Measurements from ENCODE around the gene LIPC. TPM values are rescaled to one million over a fixed set of nuclear protein-coding genes. Genes with fewer than 3 reads are reported as not detected.

Gene LIPC
- total and polyA plus RNA-seq, 2 experiments from 2014 or later, result not detected

DNA sequence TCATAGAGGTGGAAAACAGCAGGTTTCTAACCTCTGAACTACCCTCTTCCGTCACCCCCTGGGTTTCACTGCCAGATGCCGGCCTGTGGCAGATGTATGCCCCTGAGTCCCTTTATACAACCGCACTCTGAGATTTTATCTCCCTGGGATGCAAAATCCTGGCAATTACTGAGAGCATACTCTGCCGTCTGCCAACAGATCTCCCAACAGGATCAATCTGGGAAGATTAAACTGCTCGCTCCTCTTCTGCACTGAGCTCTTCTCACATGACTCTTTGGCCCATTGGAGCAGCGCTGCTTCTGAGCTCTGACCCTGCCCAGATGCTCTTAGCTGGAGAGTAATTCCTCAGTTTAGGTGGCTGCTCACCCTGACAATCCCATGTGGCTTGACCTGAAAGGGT, 133.2 kb downstream of the LIPC start:
- Mint-ChIP-seq H3K27me3 (ENCODE audit: insufficient read depth, low read depth, poor library complexity) (peaks cover 3% of the 10 kb centered on the region), H3K4me1 (peaks cover 12% of the 10 kb centered on the region), H3K27ac (no peak overlapping the region), H3K9me3 (no peaks in the 10 kb centered on the region), H3K36me3 (ENCODE audit: low read depth) (no peaks in the 10 kb centered on the region), H3K4me3 (no peak overlapping the region)
- Histone ChIP-seq H3K9me2 (ENCODE audit: insufficient read depth) (no peaks in the 10 kb centered on the region; the same call in 1 of the 2 replicates), H3K27me3 (ENCODE audit: insufficient read depth) (no peaks in the 10 kb centered on the region), H3F3A (replicated peaks; ENCODE audit: low read depth) (no peaks in the 10 kb centered on the region), H2AFZ (peak overlapping the region; percentile 56; the same call in 1 of the 2 replicates), H3K4me1 (ENCODE audit: insufficient read depth) (peaks cover 5% of the 10 kb centered on the region; the same call in 1 of the 2 replicates), H3K27ac (ENCODE audit: low read depth) (no peak overlapping the region), H3K36me3 (ENCODE audit: insufficient read depth) (no peaks in the 10 kb centered on the region), H3K4me2 (no peak overlapping the region), H3K4me3 (no peak overlapping the region), H3K79me2 (replicated peaks; ENCODE audit: insufficient read depth) (no peaks in the 10 kb centered on the region), H4K20me1 (replicated peaks; ENCODE audit: insufficient read depth) (no peaks in the 10 kb centered on the region)
- DNase-seq (ENCODE audit: low spot score) (no peak), ATAC-seq (no peak)
- no peak for TF ChIP-seq JUNB (IDR thresholded peaks at IDR 0.05; ENCODE audit: unreplicated experiment)
- no peak for TF ChIP-seq ZNF114 (CRISPR knock-in tag; IDR thresholded peaks at IDR 0.05)
- TF ChIP-seq POLR2AphosphoS5 (IDR thresholded peaks at IDR 0.05; ENCODE audit: low read depth), result no peak
- TF ChIP-seq, protein P1, sequence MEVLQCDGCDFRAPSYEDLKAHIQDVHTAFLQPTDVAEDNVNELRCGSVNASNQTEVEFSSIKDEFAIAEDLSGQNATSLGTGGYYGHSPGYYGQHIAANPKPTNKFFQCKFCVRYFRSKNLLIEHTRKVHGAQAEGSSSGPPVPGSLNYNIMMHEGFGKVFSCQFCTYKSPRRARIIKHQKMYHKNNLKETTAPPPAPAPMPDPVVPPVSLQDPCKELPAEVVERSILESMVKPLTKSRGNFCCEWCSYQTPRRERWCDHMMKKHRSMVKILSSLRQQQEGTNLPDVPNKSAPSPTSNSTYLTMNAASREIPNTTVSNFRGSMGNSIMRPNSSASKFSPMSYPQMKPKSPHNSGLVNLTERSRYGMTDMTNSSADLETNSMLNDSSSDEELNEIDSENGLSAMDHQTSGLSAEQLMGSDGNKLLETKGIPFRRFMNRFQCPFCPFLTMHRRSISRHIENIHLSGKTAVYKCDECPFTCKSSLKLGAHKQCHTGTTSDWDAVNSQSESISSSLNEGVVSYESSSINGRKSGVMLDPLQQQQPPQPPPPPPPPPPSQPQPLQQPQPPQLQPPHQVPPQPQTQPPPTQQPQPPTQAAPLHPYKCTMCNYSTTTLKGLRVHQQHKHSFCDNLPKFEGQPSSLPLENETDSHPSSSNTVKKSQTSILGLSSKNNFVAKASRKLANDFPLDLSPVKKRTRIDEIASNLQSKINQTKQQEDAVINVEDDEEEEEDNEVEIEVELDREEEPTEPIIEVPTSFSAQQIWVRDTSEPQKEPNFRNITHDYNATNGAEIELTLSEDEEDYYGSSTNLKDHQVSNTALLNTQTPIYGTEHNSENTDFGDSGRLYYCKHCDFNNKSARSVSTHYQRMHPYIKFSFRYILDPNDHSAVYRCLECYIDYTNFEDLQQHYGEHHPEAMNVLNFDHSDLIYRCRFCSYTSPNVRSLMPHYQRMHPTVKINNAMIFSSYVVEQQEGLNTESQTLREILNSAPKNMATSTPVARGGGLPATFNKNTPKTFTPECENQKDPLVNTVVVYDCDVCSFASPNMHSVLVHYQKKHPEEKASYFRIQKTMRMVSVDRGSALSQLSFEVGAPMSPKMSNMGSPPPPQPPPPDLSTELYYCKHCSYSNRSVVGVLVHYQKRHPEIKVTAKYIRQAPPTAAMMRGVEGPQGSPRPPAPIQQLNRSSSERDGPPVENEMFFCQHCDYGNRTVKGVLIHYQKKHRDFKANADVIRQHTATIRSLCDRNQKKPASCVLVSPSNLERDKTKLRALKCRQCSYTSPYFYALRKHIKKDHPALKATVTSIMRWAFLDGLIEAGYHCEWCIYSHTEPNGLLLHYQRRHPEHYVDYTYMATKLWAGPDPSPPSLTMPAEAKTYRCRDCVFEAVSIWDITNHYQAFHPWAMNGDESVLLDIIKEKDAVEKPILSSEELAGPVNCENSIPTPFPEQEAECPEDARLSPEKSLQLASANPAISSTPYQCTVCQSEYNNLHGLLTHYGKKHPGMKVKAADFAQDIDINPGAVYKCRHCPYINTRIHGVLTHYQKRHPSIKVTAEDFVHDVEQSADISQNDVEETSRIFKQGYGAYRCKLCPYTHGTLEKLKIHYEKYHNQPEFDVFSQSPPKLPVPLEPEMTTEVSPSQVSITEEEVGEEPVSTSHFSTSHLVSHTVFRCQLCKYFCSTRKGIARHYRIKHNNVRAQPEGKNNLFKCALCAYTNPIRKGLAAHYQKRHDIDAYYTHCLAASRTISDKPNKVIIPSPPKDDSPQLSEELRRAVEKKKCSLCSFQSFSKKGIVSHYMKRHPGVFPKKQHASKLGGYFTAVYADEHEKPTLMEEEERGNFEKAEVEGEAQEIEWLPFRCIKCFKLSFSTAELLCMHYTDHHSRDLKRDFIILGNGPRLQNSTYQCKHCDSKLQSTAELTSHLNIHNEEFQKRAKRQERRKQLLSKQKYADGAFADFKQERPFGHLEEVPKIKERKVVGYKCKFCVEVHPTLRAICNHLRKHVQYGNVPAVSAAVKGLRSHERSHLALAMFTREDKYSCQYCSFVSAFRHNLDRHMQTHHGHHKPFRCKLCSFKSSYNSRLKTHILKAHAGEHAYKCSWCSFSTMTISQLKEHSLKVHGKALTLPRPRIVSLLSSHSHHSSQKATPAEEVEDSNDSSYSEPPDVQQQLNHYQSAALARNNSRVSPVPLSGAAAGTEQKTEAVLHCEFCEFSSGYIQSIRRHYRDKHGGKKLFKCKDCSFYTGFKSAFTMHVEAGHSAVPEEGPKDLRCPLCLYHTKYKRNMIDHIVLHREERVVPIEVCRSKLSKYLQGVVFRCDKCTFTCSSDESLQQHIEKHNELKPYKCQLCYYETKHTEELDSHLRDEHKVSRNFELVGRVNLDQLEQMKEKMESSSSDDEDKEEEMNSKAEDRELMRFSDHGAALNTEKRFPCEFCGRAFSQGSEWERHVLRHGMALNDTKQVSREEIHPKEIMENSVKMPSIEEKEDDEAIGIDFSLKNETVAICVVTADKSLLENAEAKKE (CRISPR knock-in tag; IDR thresholded peaks at IDR 0.05), result no peak
- TF ChIP-seq REST (IDR thresholded peaks at IDR 0.05; ENCODE audit: unreplicated experiment), result no peak
- TF ChIP-seq EZH2 (IDR thresholded peaks at IDR 0.05; ENCODE audit: low read depth, unreplicated experiment), result no peak
- TF ChIP-seq EZH2phosphoT487 (IDR thresholded peaks at IDR 0.05; ENCODE audit: unreplicated experiment), result no peak
- no peak for TF ChIP-seq STAT1 (IDR thresholded peaks at IDR 0.05; ENCODE audit: unreplicated experiment)
- TF ChIP-seq ZNF331 (CRISPR knock-in tag; IDR thresholded peaks at IDR 0.05; ENCODE audit: low read depth), result no peak
- TF ChIP-seq CREB1 (CRISPR knock-in tag; IDR thresholded peaks at IDR 0.05; ENCODE audit: low read depth), result no peak
- no peak for TF ChIP-seq CTCF (conservative IDR thresholded peaks at IDR 0.05; ENCODE audit: low read depth in 2 of 2)
- TF ChIP-seq, protein P2, sequence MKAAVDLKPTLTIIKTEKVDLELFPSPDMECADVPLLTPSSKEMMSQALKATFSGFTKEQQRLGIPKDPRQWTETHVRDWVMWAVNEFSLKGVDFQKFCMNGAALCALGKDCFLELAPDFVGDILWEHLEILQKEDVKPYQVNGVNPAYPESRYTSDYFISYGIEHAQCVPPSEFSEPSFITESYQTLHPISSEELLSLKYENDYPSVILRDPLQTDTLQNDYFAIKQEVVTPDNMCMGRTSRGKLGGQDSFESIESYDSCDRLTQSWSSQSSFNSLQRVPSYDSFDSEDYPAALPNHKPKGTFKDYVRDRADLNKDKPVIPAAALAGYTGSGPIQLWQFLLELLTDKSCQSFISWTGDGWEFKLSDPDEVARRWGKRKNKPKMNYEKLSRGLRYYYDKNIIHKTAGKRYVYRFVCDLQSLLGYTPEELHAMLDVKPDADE (IDR thresholded peaks at IDR 0.05), result no peak
- TF ChIP-seq NANOG (IDR thresholded peaks at IDR 0.05; ENCODE audit: borderline replicate concordance), result no peak
